LNCAP (cell line): ENCODE data around the gene TMPRSS11A.

Experiments used
- CTCF ChIP-seq: fragments of 450-650 bp; IDR thresholded peaks from 2 replicates; pipeline ENCODE4 v1.5.1; 2017; ENCODE audit warnings: mild to moderate bottlenecking

TMPRSS11A gene

DNA sequence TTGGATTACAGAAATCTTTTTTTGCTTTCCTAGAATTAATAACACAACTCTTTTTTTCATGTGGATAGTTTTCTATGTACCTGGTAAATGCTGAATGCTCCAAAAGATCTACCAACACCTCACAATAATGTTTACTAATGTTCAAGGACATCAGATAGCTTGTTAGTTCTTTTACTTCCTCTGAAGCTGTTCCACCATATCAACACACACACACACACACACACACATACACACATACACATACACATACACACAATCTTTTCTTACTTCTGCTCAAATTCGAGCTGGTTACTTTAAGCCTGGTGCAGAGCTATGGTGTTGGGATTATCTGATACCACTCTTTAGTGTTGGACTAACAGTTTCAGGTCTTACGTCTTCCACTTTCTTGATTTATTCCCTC is 51.2 kb downstream of the TMPRSS11A start:
- TF ChIP-seq CTCF: no peak

- TF ChIP-seq CTCF: no peak
These were observed 51.7 kb downstream of the TMPRSS11A start for GRCh38 chr4:67911638-67912037.

DNA sequence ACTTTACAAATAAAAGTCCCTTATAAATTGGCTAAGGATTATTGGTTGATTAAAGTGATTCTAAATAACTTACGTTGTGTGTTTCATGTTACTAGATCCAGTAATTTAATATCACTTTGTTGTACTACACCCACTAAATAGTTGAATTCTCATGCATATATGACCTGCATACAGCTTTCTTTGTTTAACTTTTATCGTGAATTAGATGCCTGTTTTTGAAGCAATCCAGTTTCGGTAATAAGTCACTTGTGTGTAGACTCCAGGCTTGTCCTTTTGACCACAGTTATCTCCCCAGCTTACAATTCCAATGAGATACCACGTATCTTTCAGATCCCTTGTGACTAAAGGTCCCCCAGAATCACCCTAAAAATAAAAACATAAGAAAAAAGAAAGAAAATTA is 52.2 kb downstream of the TMPRSS11A start:
- TF ChIP-seq CTCF: no peak

DNA sequence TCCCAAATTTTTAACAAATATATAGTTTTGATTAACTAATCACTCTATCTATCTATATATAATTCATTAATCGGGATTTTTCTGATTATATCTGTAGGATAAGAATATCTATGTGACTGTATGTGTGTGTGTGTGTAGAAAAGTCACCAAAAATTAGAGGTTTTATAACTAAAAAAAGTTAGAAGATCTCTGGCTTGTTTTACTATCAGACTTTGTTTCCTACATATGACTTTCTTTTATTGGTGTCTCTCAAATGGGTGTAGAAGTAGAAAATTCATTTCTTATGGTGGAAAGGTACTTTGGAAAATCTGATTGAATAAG is 52.7 kb downstream of the TMPRSS11A start:
- TF ChIP-seq CTCF: peak; percentile 7; the same call in 1 of the 2 replicates

- TF ChIP-seq CTCF: peak; percentile 61
These were observed 53.2 kb downstream of the TMPRSS11A start for GRCh38 chr4:67909905-67910584.

GRCh38 chr4:67907650-67908049 is 55.6 kb downstream of the TMPRSS11A start:
- no peak for TF ChIP-seq CTCF

DNA sequence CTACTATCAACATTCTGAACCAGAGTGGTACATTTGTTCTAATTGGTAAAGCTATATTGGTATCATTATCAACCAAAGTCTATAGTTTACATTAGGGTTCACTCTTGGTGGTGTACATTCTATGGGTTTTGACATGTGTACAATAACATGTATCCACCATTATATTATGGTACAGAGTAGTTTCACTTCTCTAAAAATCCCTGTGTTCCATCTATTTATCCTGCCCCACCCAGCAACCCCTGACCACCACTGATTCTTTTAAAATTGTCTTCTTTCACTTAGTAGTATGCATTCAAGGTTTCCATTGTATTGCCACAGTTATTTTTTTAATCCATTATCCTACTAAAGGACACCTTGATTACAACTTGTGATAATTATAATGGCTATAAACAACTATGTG is 64.2 kb downstream of the TMPRSS11A start:
- no peak for TF ChIP-seq CTCF

DNA sequence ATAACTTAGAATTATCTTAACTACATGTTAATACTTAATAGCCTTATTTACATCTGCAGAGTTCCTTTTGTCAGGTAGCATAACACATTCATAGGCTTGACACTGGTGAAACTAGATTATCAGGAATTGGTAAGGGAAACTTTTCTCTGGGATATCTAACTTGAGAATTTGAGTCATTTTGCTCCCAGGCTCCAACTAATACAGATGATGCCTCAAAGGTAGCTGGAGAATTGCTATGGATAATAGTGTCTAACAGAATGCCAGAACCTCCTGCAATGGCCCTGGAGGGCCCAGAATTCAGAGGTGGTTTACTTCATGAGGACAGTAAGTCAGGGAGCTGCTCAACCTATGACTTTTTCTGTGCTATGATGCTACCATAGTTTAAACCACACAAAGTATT is 65.6 kb downstream of the TMPRSS11A start:
- TF ChIP-seq CTCF: no peak
